ENCODE data around the gene GRIA4. TPM values are rescaled to one million over a fixed set of nuclear protein-coding genes. Genes with fewer than 3 reads are reported as not detected.

GRIA4 gene
- total RNA-seq, 1 experiment from 2014 or later: not detected

DNA sequence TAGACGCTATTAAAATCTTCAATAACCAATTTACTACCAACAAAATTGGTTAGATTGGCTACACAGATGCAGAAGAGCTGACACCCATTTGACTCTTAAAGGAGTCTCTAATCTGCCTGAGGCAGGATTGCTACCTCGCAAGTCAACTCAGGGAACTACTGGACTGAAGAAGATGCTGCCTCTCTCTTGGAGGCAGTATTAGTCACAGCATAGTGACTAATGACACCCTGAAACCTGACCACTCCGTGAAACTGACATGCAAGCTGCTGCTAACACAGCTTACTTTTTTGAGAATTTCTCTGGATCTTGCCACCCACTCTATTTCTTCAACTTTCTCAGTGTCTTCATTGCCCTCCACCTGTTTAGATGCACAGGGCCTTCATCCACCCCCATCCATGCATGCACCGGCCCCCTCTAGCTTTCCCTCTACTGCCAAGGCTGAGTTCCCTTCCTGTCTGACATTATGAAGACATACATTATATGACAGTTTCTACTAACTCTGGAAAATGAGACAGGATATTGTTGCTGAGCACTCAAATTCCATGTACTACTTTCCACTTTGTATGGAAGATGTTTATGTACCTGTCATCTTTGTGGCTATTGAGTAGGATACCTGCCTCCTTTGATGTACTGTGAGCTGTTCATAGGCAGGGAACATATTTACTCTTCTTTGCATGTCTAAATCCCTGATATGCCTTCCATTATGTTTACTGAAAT is 229.0 kb downstream of the GRIA4 start:
- intact Hi-C loops (cut with micrococcal nuclease): no loop called here
- no TSS peak for BruUV-seq (replicated peaks)
- H3K27me3 Mint-ChIP-seq (ENCODE audit: insufficient read depth, unreplicated experiment): no peaks in the 10 kb centered on the region
- H3K4me1 Mint-ChIP-seq (ENCODE audit: insufficient read depth, unreplicated experiment): peaks cover 7% of the 10 kb centered on the region
- H3K27ac Mint-ChIP-seq (ENCODE audit: low read depth, unreplicated experiment): no peak overlapping the region
- CTCF ChIA-PET: interaction anchor here (0.5 to 1.4 kb wide), 3 partner anchors 17 to 1229 kb away, joined by 3 to 4 read pairs (median 3); no protein-coding TSS in a partner anchor
- no peak overlapping the region for H3K4me3 Mint-ChIP-seq (ENCODE audit: unreplicated experiment)
- POLR2A ChIA-PET: interaction anchor here (0.6 to 0.9 kb wide), 3 partner anchors 9 to 1226 kb away, joined by 3 to 5 read pairs (median 3); no protein-coding TSS in a partner anchor
- no peaks in the 10 kb centered on the region for H3K9me3 Mint-ChIP-seq (ENCODE audit: unreplicated experiment)
- peak; percentile 73 for DNase-seq (ENCODE audit: unreplicated experiment)
- H3K36me3 Mint-ChIP-seq (ENCODE audit: insufficient read depth, unreplicated experiment): no peaks in the 10 kb centered on the region
- TF ChIP-seq, protein P1, sequence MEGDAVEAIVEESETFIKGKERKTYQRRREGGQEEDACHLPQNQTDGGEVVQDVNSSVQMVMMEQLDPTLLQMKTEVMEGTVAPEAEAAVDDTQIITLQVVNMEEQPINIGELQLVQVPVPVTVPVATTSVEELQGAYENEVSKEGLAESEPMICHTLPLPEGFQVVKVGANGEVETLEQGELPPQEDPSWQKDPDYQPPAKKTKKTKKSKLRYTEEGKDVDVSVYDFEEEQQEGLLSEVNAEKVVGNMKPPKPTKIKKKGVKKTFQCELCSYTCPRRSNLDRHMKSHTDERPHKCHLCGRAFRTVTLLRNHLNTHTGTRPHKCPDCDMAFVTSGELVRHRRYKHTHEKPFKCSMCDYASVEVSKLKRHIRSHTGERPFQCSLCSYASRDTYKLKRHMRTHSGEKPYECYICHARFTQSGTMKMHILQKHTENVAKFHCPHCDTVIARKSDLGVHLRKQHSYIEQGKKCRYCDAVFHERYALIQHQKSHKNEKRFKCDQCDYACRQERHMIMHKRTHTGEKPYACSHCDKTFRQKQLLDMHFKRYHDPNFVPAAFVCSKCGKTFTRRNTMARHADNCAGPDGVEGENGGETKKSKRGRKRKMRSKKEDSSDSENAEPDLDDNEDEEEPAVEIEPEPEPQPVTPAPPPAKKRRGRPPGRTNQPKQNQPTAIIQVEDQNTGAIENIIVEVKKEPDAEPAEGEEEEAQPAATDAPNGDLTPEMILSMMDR (IDR thresholded peaks at IDR 0.05; ENCODE audit: unreplicated experiment): no peak

DNA sequence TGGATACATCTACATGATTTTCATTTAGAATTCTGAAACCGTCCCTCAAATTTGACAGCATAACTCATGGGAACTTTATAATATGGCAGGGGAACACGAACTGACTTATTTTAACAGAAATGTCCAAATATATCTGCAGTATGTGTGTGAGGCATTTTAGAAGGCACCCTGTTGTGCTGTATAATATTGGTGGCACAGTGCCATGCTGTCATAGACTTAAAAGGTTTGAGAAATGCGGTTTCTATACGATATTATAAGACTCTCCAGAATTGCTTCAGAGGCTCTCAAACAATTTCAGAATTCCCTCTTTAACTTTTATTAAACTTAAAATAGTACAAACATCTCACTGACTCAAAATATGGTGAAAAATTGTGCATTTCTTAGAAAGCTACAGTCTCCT is 230.5 kb downstream of the GRIA4 start:
- Mint-ChIP-seq H3K36me3 (ENCODE audit: insufficient read depth, unreplicated experiment) (no peaks in the 10 kb centered on the region), H3K27me3 (ENCODE audit: insufficient read depth, unreplicated experiment) (no peaks in the 10 kb centered on the region), H3K27ac (ENCODE audit: low read depth, unreplicated experiment) (no peak overlapping the region), H3K9me3 (ENCODE audit: unreplicated experiment) (no peaks in the 10 kb centered on the region), H3K4me3 (ENCODE audit: unreplicated experiment) (no peak overlapping the region), H3K4me1 (ENCODE audit: insufficient read depth, unreplicated experiment) (peaks cover 7% of the 10 kb centered on the region)
- DNase-seq (ENCODE audit: unreplicated experiment): no peak
- TF ChIP-seq, protein P1 (IDR thresholded peaks at IDR 0.05; ENCODE audit: unreplicated experiment): no peak
- POLR2A ChIA-PET: no interaction called here
- intact Hi-C loops (cut with micrococcal nuclease): no loop called here
- CTCF ChIA-PET: interaction anchor here (0.9 kb wide), 1 partner anchor 14 kb away, joined by 3 read pairs; no protein-coding TSS in a partner anchor
- BruUV-seq (replicated peaks): no TSS peak

DNA sequence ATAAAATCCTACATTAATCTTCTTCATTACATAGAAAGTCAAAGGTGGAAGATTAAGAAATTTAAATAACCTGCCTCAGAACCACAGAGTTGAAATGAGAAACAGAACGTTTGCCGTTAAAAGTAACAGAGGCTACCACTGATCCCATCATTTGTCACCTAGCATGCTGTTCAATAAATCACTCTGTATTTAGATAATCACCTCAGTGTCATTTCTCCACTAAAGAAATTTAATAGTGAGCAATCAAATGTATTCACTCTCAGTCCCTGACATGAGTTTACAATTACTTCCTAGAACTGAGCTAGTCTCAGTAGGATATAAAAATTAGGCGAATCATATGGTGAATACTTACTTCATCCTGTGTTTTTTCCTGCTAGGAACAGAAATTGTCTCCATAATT is 242.5 kb downstream of the GRIA4 start:
- BruUV-seq (replicated peaks): no TSS peak
- Mint-ChIP-seq H3K36me3 (ENCODE audit: insufficient read depth, unreplicated experiment) (no peaks in the 10 kb centered on the region), H3K27ac (ENCODE audit: low read depth, unreplicated experiment) (no peak overlapping the region), H3K4me1 (ENCODE audit: insufficient read depth, unreplicated experiment) (no peaks in the 10 kb centered on the region), H3K9me3 (ENCODE audit: unreplicated experiment) (no peaks in the 10 kb centered on the region), H3K4me3 (ENCODE audit: unreplicated experiment) (no peak overlapping the region), H3K27me3 (ENCODE audit: insufficient read depth, unreplicated experiment) (no peaks in the 10 kb centered on the region)
- POLR2A ChIA-PET: no interaction called here
- TF ChIP-seq, protein P1 (IDR thresholded peaks at IDR 0.05; ENCODE audit: unreplicated experiment): no peak
- CTCF ChIA-PET: interaction anchor here (0.6 to 0.9 kb wide), 3 partner anchors 9 to 855 kb away, joined by 3 to 4 read pairs (median 3); no protein-coding TSS in a partner anchor
- intact Hi-C loops (cut with micrococcal nuclease): no loop called here
- no peak for DNase-seq (ENCODE audit: unreplicated experiment)

DNA sequence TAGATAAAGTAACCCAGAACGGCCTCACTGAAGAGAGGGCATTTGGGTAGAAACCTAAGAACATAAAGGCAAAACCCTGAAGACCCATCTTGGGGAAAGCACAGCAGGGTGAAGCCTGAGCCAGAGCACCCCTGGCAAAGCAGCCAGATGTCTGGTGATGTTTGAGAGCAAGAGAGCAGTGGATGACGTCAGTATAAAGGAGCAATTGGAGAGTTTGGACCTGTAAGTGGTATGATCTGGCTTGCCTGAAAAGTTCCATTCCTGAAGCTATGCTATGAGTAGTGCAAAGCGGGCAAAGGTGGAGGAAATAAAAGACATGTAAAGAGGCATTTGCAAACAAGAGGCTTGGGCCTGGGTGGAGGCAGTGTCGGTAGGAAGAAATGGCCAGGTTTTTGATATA is 244.4 kb downstream of the GRIA4 start:
- Mint-ChIP-seq H3K4me3 (ENCODE audit: unreplicated experiment) (no peak overlapping the region), H3K4me1 (ENCODE audit: insufficient read depth, unreplicated experiment) (no peaks in the 10 kb centered on the region), H3K9me3 (ENCODE audit: unreplicated experiment) (no peaks in the 10 kb centered on the region), H3K27me3 (ENCODE audit: insufficient read depth, unreplicated experiment) (no peaks in the 10 kb centered on the region), H3K27ac (ENCODE audit: low read depth, unreplicated experiment) (no peak overlapping the region), H3K36me3 (ENCODE audit: insufficient read depth, unreplicated experiment) (no peaks in the 10 kb centered on the region)
- no TSS peak for BruUV-seq (replicated peaks)
- TF ChIP-seq, protein P1 (IDR thresholded peaks at IDR 0.05; ENCODE audit: unreplicated experiment): no peak
- ChIA-PET POLR2A (interaction anchor here (1.4 kb wide), 1 partner anchor 11 kb away, joined by 3 read pairs; no protein-coding TSS in a partner anchor), CTCF (interaction anchor here (0.6 to 1.5 kb wide), 3 partner anchors 8 to 1244 kb away, joined by 3 to 7 read pairs (median 3); no protein-coding TSS in a partner anchor)
- intact Hi-C loops (cut with micrococcal nuclease): no loop called here
- no peak for DNase-seq (ENCODE audit: unreplicated experiment)
